ENCODE data around the gene ST6GALNAC1. TPM values are rescaled to one million over a fixed set of nuclear protein-coding genes. Genes with fewer than 3 reads are reported as not detected.
"Not testable (repeated sequence)": the region's sequence is repeated elsewhere in the genome, so short reads cannot be mapped to it uniquely, and the experiment has no call there.

The ST6GALNAC1 gene
- total and polyA plus RNA-seq, 10 of the 15 experiments (the other 5 are each of a cell fraction or from before 2014, with no cell fraction given), result 0.08 TPM; not detected in 9

DNA sequence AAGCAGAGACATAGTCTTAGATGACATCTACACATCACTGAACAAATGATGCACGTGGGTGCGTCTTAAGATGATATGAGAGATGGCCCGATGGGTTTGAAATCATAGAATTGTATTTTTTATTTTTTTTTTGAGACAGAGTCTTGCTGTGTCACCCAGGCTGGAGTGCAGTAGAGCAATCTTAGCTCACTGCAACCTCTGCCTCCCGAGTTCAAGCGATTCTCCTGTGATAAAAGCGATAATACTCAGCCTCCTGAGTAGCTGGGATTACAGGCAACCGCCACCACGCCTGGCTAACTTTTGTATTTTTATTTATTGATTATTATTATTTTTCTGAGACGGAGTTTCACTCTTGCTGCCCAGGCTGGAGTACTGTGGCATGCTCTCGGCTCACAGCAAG is 5.3 kb downstream of the ST6GALNAC1 start (continued):
- TF ChIP-seq, protein P1, sequence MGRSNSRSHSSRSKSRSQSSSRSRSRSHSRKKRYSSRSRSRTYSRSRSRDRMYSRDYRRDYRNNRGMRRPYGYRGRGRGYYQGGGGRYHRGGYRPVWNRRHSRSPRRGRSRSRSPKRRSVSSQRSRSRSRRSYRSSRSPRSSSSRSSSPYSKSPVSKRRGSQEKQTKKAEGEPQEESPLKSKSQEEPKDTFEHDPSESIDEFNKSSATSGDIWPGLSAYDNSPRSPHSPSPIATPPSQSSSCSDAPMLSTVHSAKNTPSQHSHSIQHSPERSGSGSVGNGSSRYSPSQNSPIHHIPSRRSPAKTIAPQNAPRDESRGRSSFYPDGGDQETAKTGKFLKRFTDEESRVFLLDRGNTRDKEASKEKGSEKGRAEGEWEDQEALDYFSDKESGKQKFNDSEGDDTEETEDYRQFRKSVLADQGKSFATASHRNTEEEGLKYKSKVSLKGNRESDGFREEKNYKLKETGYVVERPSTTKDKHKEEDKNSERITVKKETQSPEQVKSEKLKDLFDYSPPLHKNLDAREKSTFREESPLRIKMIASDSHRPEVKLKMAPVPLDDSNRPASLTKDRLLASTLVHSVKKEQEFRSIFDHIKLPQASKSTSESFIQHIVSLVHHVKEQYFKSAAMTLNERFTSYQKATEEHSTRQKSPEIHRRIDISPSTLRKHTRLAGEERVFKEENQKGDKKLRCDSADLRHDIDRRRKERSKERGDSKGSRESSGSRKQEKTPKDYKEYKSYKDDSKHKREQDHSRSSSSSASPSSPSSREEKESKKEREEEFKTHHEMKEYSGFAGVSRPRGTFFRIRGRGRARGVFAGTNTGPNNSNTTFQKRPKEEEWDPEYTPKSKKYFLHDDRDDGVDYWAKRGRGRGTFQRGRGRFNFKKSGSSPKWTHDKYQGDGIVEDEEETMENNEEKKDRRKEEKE (IDR thresholded peaks at IDR 0.05), result no peak
- no peak for TF ChIP-seq KDM1A (IDR thresholded peaks at IDR 0.05; ENCODE audit: borderline replicate concordance)
- no peak for TF ChIP-seq JUND (IDR thresholded peaks at IDR 0.05; ENCODE audit: low read depth, low read length)
- TF ChIP-seq TCF3 (IDR thresholded peaks at IDR 0.05; ENCODE audit: borderline replicate concordance, insufficient read depth, low read depth, low read length), result no peak
- no peak for TF ChIP-seq ZBED1 (IDR thresholded peaks at IDR 0.05; ENCODE audit: borderline replicate concordance)
- TF ChIP-seq YBX1 (IDR thresholded peaks at IDR 0.05), result no peak
- TF ChIP-seq, protein P2, sequence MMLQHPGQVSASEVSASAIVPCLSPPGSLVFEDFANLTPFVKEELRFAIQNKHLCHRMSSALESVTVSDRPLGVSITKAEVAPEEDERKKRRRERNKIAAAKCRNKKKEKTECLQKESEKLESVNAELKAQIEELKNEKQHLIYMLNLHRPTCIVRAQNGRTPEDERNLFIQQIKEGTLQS (IDR thresholded peaks at IDR 0.05; ENCODE audit: borderline replicate concordance, extremely low read depth, low read depth, low read length), result no peak
- TF ChIP-seq HCFC1 (IDR thresholded peaks at IDR 0.05; ENCODE audit: low read length), result no peak
- TF ChIP-seq, protein P3, sequence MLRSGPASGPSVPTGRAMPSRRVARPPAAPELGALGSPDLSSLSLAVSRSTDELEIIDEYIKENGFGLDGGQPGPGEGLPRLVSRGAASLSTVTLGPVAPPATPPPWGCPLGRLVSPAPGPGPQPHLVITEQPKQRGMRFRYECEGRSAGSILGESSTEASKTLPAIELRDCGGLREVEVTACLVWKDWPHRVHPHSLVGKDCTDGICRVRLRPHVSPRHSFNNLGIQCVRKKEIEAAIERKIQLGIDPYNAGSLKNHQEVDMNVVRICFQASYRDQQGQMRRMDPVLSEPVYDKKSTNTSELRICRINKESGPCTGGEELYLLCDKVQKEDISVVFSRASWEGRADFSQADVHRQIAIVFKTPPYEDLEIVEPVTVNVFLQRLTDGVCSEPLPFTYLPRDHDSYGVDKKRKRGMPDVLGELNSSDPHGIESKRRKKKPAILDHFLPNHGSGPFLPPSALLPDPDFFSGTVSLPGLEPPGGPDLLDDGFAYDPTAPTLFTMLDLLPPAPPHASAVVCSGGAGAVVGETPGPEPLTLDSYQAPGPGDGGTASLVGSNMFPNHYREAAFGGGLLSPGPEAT (IDR thresholded peaks at IDR 0.05; ENCODE audit: low read depth), result no peak
- TF ChIP-seq, protein P4, sequence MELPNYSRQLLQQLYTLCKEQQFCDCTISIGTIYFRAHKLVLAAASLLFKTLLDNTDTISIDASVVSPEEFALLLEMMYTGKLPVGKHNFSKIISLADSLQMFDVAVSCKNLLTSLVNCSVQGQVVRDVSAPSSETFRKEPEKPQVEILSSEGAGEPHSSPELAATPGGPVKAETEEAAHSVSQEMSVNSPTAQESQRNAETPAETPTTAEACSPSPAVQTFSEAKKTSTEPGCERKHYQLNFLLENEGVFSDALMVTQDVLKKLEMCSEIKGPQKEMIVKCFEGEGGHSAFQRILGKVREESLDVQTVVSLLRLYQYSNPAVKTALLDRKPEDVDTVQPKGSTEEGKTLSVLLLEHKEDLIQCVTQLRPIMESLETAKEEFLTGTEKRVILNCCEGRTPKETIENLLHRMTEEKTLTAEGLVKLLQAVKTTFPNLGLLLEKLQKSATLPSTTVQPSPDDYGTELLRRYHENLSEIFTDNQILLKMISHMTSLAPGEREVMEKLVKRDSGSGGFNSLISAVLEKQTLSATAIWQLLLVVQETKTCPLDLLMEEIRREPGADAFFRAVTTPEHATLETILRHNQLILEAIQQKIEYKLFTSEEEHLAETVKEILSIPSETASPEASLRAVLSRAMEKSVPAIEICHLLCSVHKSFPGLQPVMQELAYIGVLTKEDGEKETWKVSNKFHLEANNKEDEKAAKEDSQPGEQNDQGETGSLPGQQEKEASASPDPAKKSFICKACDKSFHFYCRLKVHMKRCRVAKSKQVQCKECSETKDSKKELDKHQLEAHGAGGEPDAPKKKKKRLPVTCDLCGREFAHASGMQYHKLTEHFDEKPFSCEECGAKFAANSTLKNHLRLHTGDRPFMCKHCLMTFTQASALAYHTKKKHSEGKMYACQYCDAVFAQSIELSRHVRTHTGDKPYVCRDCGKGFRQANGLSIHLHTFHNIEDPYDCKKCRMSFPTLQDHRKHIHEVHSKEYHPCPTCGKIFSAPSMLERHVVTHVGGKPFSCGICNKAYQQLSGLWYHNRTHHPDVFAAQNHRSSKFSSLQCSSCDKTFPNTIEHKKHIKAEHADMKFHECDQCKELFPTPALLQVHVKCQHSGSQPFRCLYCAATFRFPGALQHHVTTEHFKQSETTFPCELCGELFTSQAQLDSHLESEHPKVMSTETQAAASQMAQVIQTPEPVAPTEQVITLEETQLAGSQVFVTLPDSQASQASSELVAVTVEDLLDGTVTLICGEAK (IDR thresholded peaks at IDR 0.05; ENCODE audit: borderline replicate concordance), result no peak

DNA sequence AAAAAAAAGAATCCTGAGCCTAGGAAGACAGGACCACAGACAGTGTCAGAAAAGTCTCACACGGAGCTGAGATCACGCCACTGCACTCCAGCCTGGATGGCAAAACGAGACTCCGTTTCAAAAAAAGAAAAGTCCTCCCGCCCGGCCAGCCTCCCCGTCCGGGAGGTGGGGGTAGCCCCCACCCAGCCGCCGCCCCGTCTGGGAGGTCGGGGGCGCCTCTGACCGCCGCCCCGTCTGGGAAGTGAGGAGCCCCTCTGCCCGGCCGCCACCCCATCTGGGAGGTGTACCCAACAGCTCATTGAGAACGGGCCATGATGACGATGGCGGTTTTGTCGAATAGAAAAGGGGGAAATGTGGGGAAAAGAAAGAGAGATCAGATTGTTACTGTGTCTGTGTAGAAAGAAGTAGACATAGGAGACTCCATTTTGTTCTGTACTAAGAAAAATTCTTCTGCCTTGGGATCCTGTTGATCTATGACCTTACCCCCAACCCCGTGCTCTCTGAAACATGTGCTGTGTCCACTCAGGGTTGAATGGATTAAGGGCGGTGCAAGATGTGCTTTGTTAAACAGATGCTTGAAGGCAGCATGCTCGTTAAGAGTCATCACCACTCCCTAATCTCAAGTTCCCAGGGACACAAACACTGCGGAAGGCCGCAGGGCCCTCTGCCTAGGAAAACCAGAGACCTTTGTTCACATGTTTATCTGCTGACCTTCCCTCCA is 6.9 kb downstream of the ST6GALNAC1 start:
- RAD21 ChIA-PET (ENCODE audit: unreplicated experiment); H3K27ac ChIP-seq (ENCODE audit: control insufficient read depth, insufficient read depth); SMC1A ChIA-PET (ENCODE audit: uncharacterized antibody, unreplicated experiment); ATAC-seq; H3K4me1 ChIP-seq (ENCODE audit: control insufficient read depth, insufficient read depth, low read length); H3K9me3 ChIP-seq (replicated peaks; ENCODE audit: control insufficient read depth, insufficient read depth, low read length); H3K36me3 ChIP-seq (ENCODE audit: control insufficient read depth in 2 of 2, insufficient read depth in 2 of 2, low read length in 1 of 2); H3K79me2 ChIP-seq (ENCODE audit: control insufficient read depth, insufficient read depth, low read length); H4K20me1 ChIP-seq (ENCODE audit: control insufficient read depth, insufficient read depth); H3K9ac ChIP-seq (ENCODE audit: control insufficient read depth, insufficient read depth, low read length); in situ Hi-C loops (cut with MboI); H3K27me3 ChIP-seq (replicated peaks in 1 of 2; ENCODE audit: control insufficient read depth in 2 of 2, insufficient read depth in 2 of 2, low read length in 1 of 2); FAIRE-seq; BruUV-seq (replicated peaks); H3K4me3 ChIP-seq; intact Hi-C loops (cut with micrococcal nuclease; ENCODE audit: unreplicated experiment); POLR2A ChIA-PET; H3K4me2 ChIP-seq (ENCODE audit: control insufficient read depth, insufficient read depth); DNase-seq (ENCODE audit: low read depth, low spot score); H2AFZ ChIP-seq (ENCODE audit: control insufficient read depth, low read depth, low read length): not testable (repeated sequence)
- CTCF ChIA-PET, result interaction anchor here (2.4 kb wide), 1 partner anchor 13 kb away, joined by 7 read pairs; no protein-coding TSS in a partner anchor
- 61% methylated on average over 19 of the region's 27 CpGs for WGBS (ENCODE audit: insufficient coverage, insufficient replicate concordance, low lambda C conversion rate, missing lambda C conversion rate)
